GM13977 (cell line): ENCODE measurements around the gene UQCRC1.

Experiments used
- DNase-seq: peaks from one replicate; pipeline ENCODE4 v3.0.0; 2012; ENCODE audit warnings: low spot score
- CTCF ChIP-seq: IDR thresholded peaks from 2 replicates; pipeline ENCODE4 v1.5.1; 2012; ENCODE audit warnings: mild to moderate bottlenecking, control low read depth; ENCODE audit not compliant: insufficient read depth; ENCODE audit errors: extremely low read depth, missing control alignments
- in situ Hi-C: fragments of 300-500 bp; cut with MboI; formaldehyde crosslinking; loops from one replicate; pipeline ENCODE4 v1.12.0; 2022; ENCODE audit warnings: low sequenced_read_pairs, low pct_unique_long_range_greater_than_20kb, mixed read lengths, inconsistent platforms; ENCODE audit not compliant: unreplicated experiment

UQCRC1 gene

DNA sequence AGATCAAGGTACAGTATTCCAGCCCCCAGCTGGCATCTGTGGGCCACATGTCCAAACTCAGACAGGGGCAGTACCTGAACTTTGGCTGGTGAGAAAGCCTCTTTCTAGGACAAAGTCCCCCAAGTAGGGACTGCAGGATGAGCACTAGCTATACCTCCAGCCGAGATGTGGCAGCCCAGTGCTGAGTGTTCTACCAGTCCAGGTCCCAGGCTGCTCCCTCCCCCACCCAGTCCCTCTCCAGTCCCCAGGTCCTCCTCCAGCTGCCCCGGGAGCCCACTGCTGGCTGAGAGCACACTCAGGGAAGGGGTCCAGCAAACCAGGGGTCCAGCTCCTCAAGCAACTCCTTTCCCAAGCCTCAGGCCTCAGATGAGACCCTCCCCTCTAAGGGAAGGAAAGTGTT, 24.3 kb upstream of the UQCRC1 start:
- in situ Hi-C loops: no loop called here
- TF ChIP-seq CTCF: no peak
- DNase-seq: no peak

- no peak for TF ChIP-seq CTCF
- no peak for DNase-seq
- in situ Hi-C loops: no loop called here
These were observed 23.8 kb upstream of the UQCRC1 start for GRCh38 chr3:48633256-48633655.

- no peak for DNase-seq
- no peak for TF ChIP-seq CTCF
- in situ Hi-C loops: no loop called here
These were observed 22.3 kb upstream of the UQCRC1 start for GRCh38 chr3:48631516-48632448.

- no peak for DNase-seq
- in situ Hi-C loops: no loop called here
- no peak for TF ChIP-seq CTCF
These were observed 21.4 kb upstream of the UQCRC1 start for GRCh38 chr3:48630833-48631232.

GRCh38 chr3:48630407-48630806, 21.0 kb upstream of the UQCRC1 start:
- TF ChIP-seq CTCF: no peak
- in situ Hi-C loops: no loop called here
- no peak for DNase-seq

GRCh38 chr3:48629894-48630293, 20.4 kb upstream of the UQCRC1 start:
- in situ Hi-C loops: no loop called here
- no peak for DNase-seq
- TF ChIP-seq CTCF: no peak
